ENCODE results near the gene INPP5B. TPM values are rescaled to one million over a fixed set of nuclear protein-coding genes. Genes with fewer than 3 reads are reported as not detected.
"Not testable (repeated sequence)": the region's sequence is repeated elsewhere in the genome, so short reads cannot be mapped to it uniquely, and the experiment has no call there.

INPP5B gene
- total and polyA plus RNA-seq, 8 donors: 7.2 to 56.7 (median 9.5) TPM

DNA sequence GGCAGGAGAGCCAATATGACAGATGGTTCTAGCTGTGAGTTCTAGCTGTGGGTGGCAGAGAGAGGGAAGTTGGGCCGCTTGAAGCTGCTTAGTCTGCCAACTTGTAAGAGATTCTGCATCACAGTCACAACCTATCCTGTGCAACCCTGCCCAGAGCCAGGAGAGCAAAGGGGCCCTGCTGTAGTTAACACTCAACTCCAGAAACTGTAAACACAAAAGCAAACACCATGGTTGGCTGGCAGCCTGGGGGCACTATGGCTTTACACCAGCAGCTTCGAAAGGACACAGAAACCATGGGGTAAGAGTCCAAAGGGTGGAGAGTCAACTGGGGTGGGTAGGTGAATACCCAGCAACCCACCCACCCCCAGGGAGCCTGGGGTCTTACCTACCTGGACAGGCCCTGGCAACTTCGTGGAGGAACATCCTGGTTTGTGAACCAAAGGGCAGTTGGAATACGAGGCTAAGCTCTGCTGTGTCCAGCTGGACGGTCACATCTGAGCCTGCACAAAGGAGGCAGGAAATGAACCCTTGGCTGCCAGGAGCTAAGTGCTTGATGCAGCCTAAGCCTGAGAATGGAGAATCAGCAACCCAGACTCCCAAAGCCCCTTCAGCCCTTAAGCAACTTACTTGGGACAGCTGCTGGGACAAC is 6.4 kb downstream of the INPP5B start:
- no peaks in the 10 kb centered on the region for H3K9me3 ChIP-seq
- H3K4me3 ChIP-seq: no peak overlapping the region
- intact Hi-C loops (cut with DNase I; ENCODE audit: low total_unique reads): no loop called here
- H3K27me3 ChIP-seq: no peaks in the 10 kb centered on the region
- TF ChIP-seq CTCF (IDR thresholded peaks at IDR 0.05) (no peak), POLR2A (IDR thresholded peaks at IDR 0.05) (no peak), EP300 (IDR thresholded peaks at IDR 0.05) (no peak), POLR2AphosphoS5 (IDR thresholded peaks at IDR 0.05) (no peak)
- H3K4me1 ChIP-seq: peaks cover 12 to 32% (median 18%) of the 10 kb centered on the region in 4 donors
- H3K36me3 ChIP-seq: peaks cover 23 to 91% (median 77%) of the 10 kb centered on the region in 4 donors
- 19 to 42% (median 32%) methylated on average over 4 to 5 of the region's 5 CpGs for WGBS, 5 donors
- peak overlapping the region; percentile 42 to 78 (median 64) for H3K27ac ChIP-seq
- peak; percentile 44 to 69 for DNase-seq

GRCh38 chr1:37936760-37937159 is 10.1 kb downstream of the INPP5B start:
- Histone ChIP-seq H3K4me1 (peaks cover 9 to 31% (median 11%) of the 10 kb centered on the region in 4 donors), H3K36me3 (peaks cover 19 to 72% (median 62%) of the 10 kb centered on the region in 4 donors)
- H3K4me3 ChIP-seq; intact Hi-C loops (cut with DNase I; ENCODE audit: low total_unique reads); H3K27me3 ChIP-seq; DNase-seq; H3K9me3 ChIP-seq; H3K27ac ChIP-seq: not testable (repeated sequence)
- WGBS, 5 donors: 94 to 99% (median 96%) methylated on average over 14 of the region's 14 CpGs

GRCh38 chr1:37932759-37933158 is 14.1 kb downstream of the INPP5B start:
- Histone ChIP-seq H3K27me3 (no peaks in the 10 kb centered on the region), H3K36me3 (peaks cover 11 to 43% (median 41%) of the 10 kb centered on the region in 4 donors), H3K27ac (no peak overlapping the region), H3K4me3 (no peak overlapping the region), H3K4me1 (peaks cover 12 to 28% (median 19%) of the 10 kb centered on the region in 4 donors), H3K9me3 (no peaks in the 10 kb centered on the region)
- no peak for DNase-seq
- intact Hi-C loops (cut with DNase I; ENCODE audit: low total_unique reads): no loop called here
- 76 to 84% (median 80%) methylated on average over 4 of the region's 4 CpGs for WGBS, 5 donors
- TF ChIP-seq POLR2AphosphoS5 (IDR thresholded peaks at IDR 0.05): no peak
- TF ChIP-seq POLR2A (IDR thresholded peaks at IDR 0.05): no peak
- TF ChIP-seq CTCF (IDR thresholded peaks at IDR 0.05): no peak
- no peak for TF ChIP-seq EP300 (IDR thresholded peaks at IDR 0.05)

DNA sequence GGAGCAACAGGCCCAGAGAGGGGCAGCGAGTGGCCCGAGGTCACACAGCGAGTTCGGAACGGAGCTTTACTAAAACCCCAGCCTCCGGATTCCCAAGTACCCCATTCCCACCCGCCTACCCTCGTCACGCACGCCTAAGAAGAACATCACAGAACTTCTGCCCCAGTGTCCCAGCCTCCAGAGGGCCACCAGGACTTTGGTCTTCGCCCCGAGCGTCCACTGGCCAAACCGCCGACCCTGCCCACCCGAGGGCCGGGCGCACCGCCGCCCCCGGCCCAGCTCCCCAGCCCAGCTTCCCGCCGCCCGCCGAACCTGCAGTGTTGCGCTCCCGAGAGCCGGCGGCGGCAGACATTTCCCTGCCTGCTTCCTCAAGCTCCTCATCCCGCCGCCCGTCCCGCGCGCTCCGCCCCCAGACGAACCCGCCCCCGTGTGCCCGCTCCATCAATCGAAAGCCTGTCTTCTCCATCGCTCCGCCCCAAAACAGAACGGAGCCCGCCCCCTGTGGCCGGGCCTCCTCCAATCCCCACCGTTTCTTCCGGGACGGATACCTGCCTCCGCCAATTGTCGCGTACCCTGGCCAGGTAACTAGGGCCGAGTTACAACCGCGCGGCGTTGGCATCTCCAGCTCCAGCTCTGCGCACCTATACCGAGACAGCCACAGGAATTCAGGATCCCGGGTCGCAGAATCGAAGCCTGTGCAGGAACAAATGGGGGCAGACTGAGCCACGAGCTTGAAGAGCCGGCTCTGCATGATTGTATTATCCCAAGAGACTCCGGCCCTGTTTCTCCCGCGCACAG is 15.3 kb downstream of the INPP5B start:
- 0 to 2% (median 1%) methylated on average over 30 to 68 of the region's 68 CpGs for WGBS, 5 donors
- Histone ChIP-seq H3K4me1 (peaks cover 14 to 36% (median 25%) of the 10 kb centered on the region in 4 donors), H3K27ac (peak overlapping the region; percentile 54 to 84 (median 76)), H3K27me3 (no peaks in the 10 kb centered on the region), H3K4me3 (peak overlapping the region; percentile 77 to 89 (median 86)), H3K36me3 (peaks cover 7 to 37% (median 34%) of the 10 kb centered on the region in 4 donors), H3K9me3 (no peaks in the 10 kb centered on the region)
- peak; percentile 98 to 99 for DNase-seq
- intact Hi-C loops (cut with DNase I; ENCODE audit: low total_unique reads): no loop called here
- TF ChIP-seq POLR2AphosphoS5 (IDR thresholded peaks at IDR 0.05) (peak in 1 of 3 donors; percentile 65), EP300 (IDR thresholded peaks at IDR 0.05) (no peak), POLR2A (IDR thresholded peaks at IDR 0.05) (no peak), CTCF (IDR thresholded peaks at IDR 0.05) (peak in 2 of 7 experiments; percentile 33 to 48)
